ENCODE results near the gene B3GNT7. TPM values are rescaled to one million over a fixed set of nuclear protein-coding genes. Genes with fewer than 3 reads are reported as not detected.

Gene B3GNT7
- total RNA-seq, 1 donor from 2014 or later = 5.6 TPM

DNA sequence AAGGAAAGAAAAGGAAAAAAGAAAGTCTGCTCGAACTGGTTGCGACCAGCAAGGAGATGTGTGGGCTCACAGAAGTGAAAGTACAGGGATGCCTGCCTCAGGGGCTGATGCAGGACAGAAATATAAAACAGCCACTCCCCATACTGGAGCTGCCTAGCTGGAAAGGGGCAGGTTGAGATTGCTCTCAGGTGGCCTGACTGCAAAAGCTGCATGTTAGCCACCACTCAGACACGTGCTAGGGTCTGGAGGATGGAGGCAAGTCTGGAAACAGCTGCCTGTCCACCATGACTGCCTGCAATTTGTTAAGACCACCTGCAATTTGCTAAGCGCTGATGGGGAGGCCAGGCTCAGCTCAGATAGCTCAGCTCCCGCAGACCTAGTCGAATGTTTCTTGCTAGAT is 17.9 kb downstream of the B3GNT7 start:
- H3K27ac Mint-ChIP-seq = no peak overlapping the region
- DNase-seq (ENCODE audit: low spot score in 2 of 2, unreplicated experiment in 2 of 2) = no peak
- TF ChIP-seq, protein P1, sequence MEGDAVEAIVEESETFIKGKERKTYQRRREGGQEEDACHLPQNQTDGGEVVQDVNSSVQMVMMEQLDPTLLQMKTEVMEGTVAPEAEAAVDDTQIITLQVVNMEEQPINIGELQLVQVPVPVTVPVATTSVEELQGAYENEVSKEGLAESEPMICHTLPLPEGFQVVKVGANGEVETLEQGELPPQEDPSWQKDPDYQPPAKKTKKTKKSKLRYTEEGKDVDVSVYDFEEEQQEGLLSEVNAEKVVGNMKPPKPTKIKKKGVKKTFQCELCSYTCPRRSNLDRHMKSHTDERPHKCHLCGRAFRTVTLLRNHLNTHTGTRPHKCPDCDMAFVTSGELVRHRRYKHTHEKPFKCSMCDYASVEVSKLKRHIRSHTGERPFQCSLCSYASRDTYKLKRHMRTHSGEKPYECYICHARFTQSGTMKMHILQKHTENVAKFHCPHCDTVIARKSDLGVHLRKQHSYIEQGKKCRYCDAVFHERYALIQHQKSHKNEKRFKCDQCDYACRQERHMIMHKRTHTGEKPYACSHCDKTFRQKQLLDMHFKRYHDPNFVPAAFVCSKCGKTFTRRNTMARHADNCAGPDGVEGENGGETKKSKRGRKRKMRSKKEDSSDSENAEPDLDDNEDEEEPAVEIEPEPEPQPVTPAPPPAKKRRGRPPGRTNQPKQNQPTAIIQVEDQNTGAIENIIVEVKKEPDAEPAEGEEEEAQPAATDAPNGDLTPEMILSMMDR (IDR thresholded peaks at IDR 0.05; ENCODE audit: unreplicated experiment) = no peak
- peaks cover 5% of the 10 kb centered on the region for H3K9me3 Mint-ChIP-seq
- H3K27me3 Mint-ChIP-seq (ENCODE audit: low read depth) = no peaks in the 10 kb centered on the region
- no peaks in the 10 kb centered on the region for H3K36me3 Mint-ChIP-seq
- peaks cover 30% of the 10 kb centered on the region for H3K4me1 Mint-ChIP-seq
- no peak overlapping the region for H3K4me3 Mint-ChIP-seq

DNA sequence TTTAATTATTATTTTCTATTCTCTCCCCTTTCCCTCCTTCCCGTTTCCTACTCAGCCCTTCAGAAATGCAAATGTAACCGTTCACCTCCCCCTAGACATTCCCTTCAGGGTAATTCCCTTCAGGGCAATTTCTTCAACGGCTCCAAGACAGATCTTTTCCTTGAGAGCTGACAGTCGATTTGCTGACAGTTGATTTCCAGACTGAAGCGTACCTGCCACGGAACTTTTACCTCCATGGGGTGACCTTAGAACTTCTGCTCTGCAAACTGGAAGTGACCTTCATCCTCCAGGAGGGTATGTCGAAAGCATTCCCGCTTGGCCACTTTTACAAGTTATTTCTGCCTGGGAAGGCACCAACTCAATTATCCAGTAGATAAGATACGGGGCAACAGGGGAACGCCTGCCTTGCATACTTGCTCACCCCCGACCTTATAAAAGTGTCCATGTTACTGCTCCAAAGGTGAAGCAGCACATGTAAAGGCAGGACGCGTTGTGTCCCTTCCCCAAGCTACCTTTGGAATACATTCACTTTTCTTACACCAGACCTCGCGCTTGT is 18.5 kb downstream of the B3GNT7 start:
- Mint-ChIP-seq H3K27ac (peak overlapping the region; percentile 23), H3K27me3 (ENCODE audit: low read depth) (no peaks in the 10 kb centered on the region)

DNA sequence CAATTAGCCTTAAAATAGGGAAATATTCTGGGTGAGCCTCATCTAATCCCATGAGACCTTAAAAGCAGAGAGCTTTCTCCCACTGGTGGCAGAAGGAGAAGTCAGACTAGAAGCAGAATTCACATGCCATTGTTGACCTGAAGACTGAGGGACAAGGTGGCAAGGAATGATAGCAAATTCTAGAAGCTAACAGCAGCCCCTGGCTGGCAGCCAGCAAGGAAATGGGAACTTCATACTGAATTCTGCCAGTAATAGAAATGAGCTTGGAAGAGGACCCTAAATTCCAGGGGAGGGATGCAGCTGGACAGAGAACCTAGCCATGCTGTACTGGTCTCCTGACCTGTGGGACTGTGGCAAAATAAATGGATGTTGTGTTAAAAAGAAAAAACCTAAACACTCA is 19.5 kb downstream of the B3GNT7 start:
- Mint-ChIP-seq H3K4me3 (no peak overlapping the region), H3K9me3 (peaks cover 5% of the 10 kb centered on the region), H3K36me3 (no peaks in the 10 kb centered on the region), H3K27ac (no peak overlapping the region), H3K4me1 (peaks cover 30% of the 10 kb centered on the region), H3K27me3 (ENCODE audit: low read depth) (no peaks in the 10 kb centered on the region)
- TF ChIP-seq, protein P1 (IDR thresholded peaks at IDR 0.05; ENCODE audit: unreplicated experiment) = no peak
- no peak for DNase-seq (ENCODE audit: low spot score in 2 of 2, unreplicated experiment in 2 of 2)

More for the DNA sequence above, 18.5 kb downstream of the B3GNT7 start:
- Mint-ChIP-seq H3K4me3 (peak overlapping the region; percentile 52), H3K36me3 (no peaks in the 10 kb centered on the region), H3K9me3 (peaks cover 5% of the 10 kb centered on the region), H3K4me1 (peaks cover 30% of the 10 kb centered on the region)
- TF ChIP-seq, protein P1 (IDR thresholded peaks at IDR 0.05; ENCODE audit: unreplicated experiment) = no peak
- DNase-seq (ENCODE audit: low spot score in 2 of 2, unreplicated experiment in 2 of 2) = no peak

DNA sequence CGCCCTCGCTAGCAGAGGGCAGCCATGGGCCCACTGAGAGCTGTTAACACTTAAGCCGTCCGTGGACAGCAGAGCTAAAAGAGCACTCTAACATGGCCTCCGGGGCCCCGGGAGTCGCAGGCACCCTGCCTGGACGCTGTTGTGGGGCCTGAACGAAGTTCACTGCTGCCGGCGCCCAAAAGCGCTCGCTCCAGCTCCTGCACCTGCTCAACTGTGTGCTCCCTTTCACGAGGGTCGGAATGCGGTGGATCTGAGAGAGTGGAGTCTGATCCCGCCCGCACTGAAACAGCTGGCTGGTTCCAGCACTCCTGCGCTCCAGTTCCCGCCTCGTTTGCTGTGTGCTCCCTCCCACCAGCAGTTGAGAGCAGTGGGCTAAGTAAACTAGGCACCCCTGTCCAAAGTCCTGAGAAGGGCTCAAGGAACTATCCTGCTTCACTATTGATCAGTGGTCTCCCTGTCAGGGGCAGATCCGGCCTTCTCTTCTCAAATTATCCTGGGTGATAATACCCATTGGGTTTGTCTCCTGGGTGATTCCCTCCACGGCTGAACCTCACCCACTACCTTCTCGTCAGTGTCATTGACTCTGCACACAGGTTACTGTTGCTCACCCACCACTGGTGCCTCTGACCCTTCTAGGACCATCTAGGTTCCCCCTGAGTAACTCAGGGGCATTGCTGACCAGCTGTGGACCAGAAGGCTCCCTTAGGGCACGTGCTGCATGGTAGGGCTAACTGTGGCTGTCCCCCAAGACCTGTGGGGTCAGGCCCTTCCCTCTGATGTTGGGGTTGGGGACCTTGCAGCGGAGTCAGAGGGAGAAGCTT is 23.5 kb downstream of the B3GNT7 start:
- Mint-ChIP-seq H3K27ac (no peak overlapping the region), H3K4me1 (peaks cover 12% of the 10 kb centered on the region), H3K36me3 (no peaks in the 10 kb centered on the region), H3K27me3 (ENCODE audit: low read depth) (no peaks in the 10 kb centered on the region), H3K4me3 (no peak overlapping the region), H3K9me3 (no peaks in the 10 kb centered on the region)
- DNase-seq (ENCODE audit: low spot score in 2 of 2, unreplicated experiment in 2 of 2) = no peak
- TF ChIP-seq, protein P1 (IDR thresholded peaks at IDR 0.05; ENCODE audit: unreplicated experiment) = no peak

DNA sequence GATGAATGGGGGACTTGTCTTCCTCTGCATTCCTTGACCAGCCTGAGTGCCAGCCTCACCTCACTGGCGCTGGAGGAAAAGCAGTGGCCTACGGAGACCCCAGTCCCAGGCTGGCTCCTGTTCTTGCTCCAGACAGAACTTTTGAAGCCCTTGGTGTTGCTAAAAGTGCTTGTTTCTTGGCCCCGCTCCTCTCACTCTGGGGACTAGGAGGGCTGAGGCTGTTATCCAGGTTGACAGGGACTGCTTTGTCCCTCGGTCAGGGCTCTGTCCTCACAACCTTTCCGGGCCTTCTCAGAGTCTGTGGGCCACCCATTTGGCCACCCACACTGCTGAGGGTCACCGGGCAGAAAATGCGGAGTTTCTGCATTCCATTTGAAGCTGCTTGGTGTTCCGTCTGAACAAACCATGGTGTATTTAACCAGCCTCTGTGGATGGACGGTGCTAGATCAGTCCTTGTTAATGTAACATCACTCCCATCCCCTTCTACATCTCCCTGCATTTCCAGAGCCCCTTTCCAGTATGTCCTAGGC is 25.6 kb downstream of the B3GNT7 start:
- TF ChIP-seq, protein P1 (IDR thresholded peaks at IDR 0.05; ENCODE audit: unreplicated experiment) = no peak
- H3K9me3 Mint-ChIP-seq = no peaks in the 10 kb centered on the region
- H3K36me3 Mint-ChIP-seq = no peaks in the 10 kb centered on the region
- no peak for DNase-seq (ENCODE audit: low spot score in 2 of 2, unreplicated experiment in 2 of 2)
- peaks cover 4% of the 10 kb centered on the region for H3K4me1 Mint-ChIP-seq
- no peak overlapping the region for H3K4me3 Mint-ChIP-seq
- no peak overlapping the region for H3K27ac Mint-ChIP-seq
- H3K27me3 Mint-ChIP-seq (ENCODE audit: low read depth) = no peaks in the 10 kb centered on the region

Data from mesothelial cell of epicardium (in vitro differentiated cells).